ENCODE results near the gene TPGS2.
A peak's percentile ranks its signal among the peaks of the same experiment; 100 is the strongest.
"Not testable (repeated sequence)": the region's sequence is repeated elsewhere in the genome, so short reads cannot be mapped to it uniquely, and the experiment has no call there.

The TPGS2 gene

GRCh38 chr18:36835927-36836326 lies 7.1 kb upstream of the TPGS2 start:
- Mint-ChIP-seq H3K27me3 (ENCODE audit: low read depth) (no peaks in the 10 kb centered on the region), H3K4me1 (ENCODE audit: low read depth) (peaks cover 7% of the 10 kb centered on the region), H3K9me3 (peaks cover 4% of the 10 kb centered on the region), H3K27ac (no peak overlapping the region), H3K4me3 (no peak overlapping the region), H3K36me3 (ENCODE audit: low read depth) (peaks cover 28% of the 10 kb centered on the region)

- peaks cover 24% of the 10 kb centered on the region for H3K4me1 Mint-ChIP-seq (ENCODE audit: low read depth)
- no peak overlapping the region for H3K4me3 Mint-ChIP-seq
- no peaks in the 10 kb centered on the region for H3K27me3 Mint-ChIP-seq (ENCODE audit: low read depth)
- H3K27ac Mint-ChIP-seq = no peak overlapping the region
- peaks cover 11% of the 10 kb centered on the region for H3K36me3 Mint-ChIP-seq (ENCODE audit: low read depth)
- no peaks in the 10 kb centered on the region for H3K9me3 Mint-ChIP-seq
Measured at GRCh38 chr18:36833120-36833519, 4.3 kb upstream of the TPGS2 start.

GRCh38 chr18:36831139-36831538 lies 2.3 kb upstream of the TPGS2 start:
- no peak overlapping the region for H3K27ac Mint-ChIP-seq
- no peaks in the 10 kb centered on the region for H3K9me3 Mint-ChIP-seq
- H3K27me3 Mint-ChIP-seq (ENCODE audit: low read depth) = no peaks in the 10 kb centered on the region
- peaks cover 37% of the 10 kb centered on the region for H3K4me1 Mint-ChIP-seq (ENCODE audit: low read depth)
- H3K4me3 Mint-ChIP-seq = no peak overlapping the region
- peaks cover 3% of the 10 kb centered on the region for H3K36me3 Mint-ChIP-seq (ENCODE audit: low read depth)

DNA sequence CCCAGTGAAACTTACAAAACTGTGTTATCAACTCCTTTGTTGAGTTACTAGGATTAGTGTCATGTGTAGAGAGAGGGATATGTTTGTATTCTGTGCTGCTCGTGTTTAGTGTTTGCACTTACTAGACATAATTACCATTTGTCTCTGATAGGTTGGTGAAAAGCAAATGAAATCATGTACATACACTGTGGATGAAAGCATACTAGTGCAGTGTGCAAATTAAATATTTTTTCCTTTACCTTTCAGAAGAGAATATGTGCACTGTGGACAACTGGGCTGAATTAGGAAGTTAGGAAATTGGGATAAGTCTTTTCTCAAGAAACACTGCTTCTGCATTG lies 1.3 kb upstream of the TPGS2 start:
- H3K4me1 Mint-ChIP-seq (ENCODE audit: low read depth) = peaks cover 37% of the 10 kb centered on the region
- H3K9me3 Mint-ChIP-seq = no peaks in the 10 kb centered on the region
- no peaks in the 10 kb centered on the region for H3K27me3 Mint-ChIP-seq (ENCODE audit: low read depth)
- peak overlapping the region; percentile 98 for H3K4me3 Mint-ChIP-seq
- peak overlapping the region; percentile 85 for H3K27ac Mint-ChIP-seq
- peaks cover 3% of the 10 kb centered on the region for H3K36me3 Mint-ChIP-seq (ENCODE audit: low read depth)

GRCh38 chr18:36829362-36830157 lies 758 bp upstream of the TPGS2 start:
- Mint-ChIP-seq H3K9me3 (no peaks in the 10 kb centered on the region), H3K36me3 (ENCODE audit: low read depth) (peaks cover 3% of the 10 kb centered on the region), H3K27me3 (ENCODE audit: low read depth) (no peaks in the 10 kb centered on the region), H3K27ac (peak overlapping the region; percentile 85), H3K4me3 (peak overlapping the region; percentile 98), H3K4me1 (ENCODE audit: low read depth) (peaks cover 40% of the 10 kb centered on the region)

DNA sequence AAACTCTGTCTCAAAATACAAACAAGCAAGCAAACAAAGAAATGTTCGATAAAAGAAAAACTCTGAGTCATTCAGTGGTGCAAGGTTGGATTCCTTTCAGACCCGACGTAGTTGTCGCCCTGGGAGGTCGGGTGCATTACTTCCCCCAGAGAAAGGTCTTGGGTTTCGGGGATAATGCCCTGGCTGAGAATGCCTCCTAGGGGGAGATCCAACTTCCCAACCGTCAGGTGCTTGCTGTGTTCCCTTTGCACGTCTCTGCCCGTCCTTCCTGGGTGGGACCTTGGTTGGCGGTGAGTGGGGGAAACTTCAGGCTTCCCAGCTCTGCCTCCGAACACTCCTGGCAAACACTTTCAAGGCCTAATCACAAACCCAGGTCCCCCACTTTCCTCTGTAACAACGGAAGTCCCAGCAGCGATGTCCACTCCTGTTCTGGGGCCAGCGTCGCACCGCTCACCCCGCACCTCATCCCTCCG lies 609 bp downstream of the TPGS2 start:
- Mint-ChIP-seq H3K36me3 (ENCODE audit: low read depth) (peaks cover 2% of the 10 kb centered on the region), H3K4me3 (peak overlapping the region; percentile 98), H3K9me3 (no peaks in the 10 kb centered on the region), H3K27ac (peak overlapping the region; percentile 97), H3K4me1 (ENCODE audit: low read depth) (peaks cover 44% of the 10 kb centered on the region), H3K27me3 (ENCODE audit: low read depth) (no peaks in the 10 kb centered on the region)

GRCh38 chr18:36826556-36826955 lies 2.2 kb downstream of the TPGS2 start:
- Mint-ChIP-seq H3K27me3 (ENCODE audit: low read depth) (no peaks in the 10 kb centered on the region), H3K4me3 (no peak overlapping the region), H3K9me3 (no peaks in the 10 kb centered on the region), H3K27ac (no peak overlapping the region), H3K4me1 (ENCODE audit: low read depth) (peaks cover 41% of the 10 kb centered on the region), H3K36me3 (ENCODE audit: low read depth) (peaks cover 5% of the 10 kb centered on the region)

DNA sequence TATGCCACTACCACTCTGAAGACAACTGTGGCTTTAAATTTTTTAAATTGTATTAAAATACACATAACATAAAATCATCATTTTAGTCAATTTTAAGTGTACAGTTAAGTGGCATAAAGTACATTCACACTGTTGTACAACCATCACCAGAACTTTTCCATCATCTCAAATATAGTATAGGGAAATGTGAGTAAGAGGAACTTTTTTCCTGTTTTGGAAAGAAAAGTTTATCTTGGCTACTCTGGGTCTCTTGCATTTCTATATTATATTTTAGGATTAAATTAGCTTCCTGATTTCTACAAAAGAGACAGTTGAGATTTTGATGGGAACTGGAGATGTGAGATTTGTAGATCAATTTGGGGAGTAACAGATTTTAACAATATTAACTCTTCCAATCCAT lies 3.3 kb downstream of the TPGS2 start:
- H3K27ac Mint-ChIP-seq = no peak overlapping the region
- no peaks in the 10 kb centered on the region for H3K27me3 Mint-ChIP-seq (ENCODE audit: low read depth)
- no peak overlapping the region for H3K4me3 Mint-ChIP-seq
- peaks cover 38% of the 10 kb centered on the region for H3K4me1 Mint-ChIP-seq (ENCODE audit: low read depth)
- H3K36me3 Mint-ChIP-seq (ENCODE audit: low read depth) = peaks cover 11% of the 10 kb centered on the region
- no peaks in the 10 kb centered on the region for H3K9me3 Mint-ChIP-seq

GRCh38 chr18:36821681-36822080 lies 7.1 kb downstream of the TPGS2 start:
- Mint-ChIP-seq H3K9me3 (no peaks in the 10 kb centered on the region), H3K4me3 (no peak overlapping the region), H3K4me1 (ENCODE audit: low read depth) (peaks cover 20% of the 10 kb centered on the region), H3K36me3 (ENCODE audit: low read depth) (peaks cover 25% of the 10 kb centered on the region), H3K27ac (no peak overlapping the region), H3K27me3 (ENCODE audit: low read depth) (no peaks in the 10 kb centered on the region)

DNA sequence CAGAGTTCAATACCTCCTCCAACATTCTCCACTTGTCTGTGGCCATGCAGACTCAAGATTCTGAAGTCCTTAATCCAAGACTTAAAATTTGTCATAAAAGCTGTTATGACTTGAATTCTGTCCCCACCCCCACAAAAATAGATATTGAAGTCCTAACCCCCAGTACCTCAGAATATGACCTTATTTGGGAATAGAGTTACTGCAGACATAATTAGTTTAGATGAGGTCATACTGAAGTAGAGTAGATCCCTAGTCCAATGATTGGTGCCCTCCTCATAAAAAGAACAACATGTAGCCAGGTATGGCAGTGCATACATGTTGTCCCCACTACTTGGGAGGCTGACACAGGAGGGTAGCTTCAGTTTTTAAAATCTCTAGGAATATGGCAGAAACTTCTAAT lies 9.2 kb downstream of the TPGS2 start:
- Mint-ChIP-seq H3K27ac (no peak overlapping the region), H3K9me3 (no peaks in the 10 kb centered on the region), H3K4me1 (ENCODE audit: low read depth) (peaks cover 14% of the 10 kb centered on the region), H3K4me3 (no peak overlapping the region), H3K27me3 (ENCODE audit: low read depth) (no peaks in the 10 kb centered on the region), H3K36me3 (ENCODE audit: low read depth) (peaks cover 25% of the 10 kb centered on the region)

DNA sequence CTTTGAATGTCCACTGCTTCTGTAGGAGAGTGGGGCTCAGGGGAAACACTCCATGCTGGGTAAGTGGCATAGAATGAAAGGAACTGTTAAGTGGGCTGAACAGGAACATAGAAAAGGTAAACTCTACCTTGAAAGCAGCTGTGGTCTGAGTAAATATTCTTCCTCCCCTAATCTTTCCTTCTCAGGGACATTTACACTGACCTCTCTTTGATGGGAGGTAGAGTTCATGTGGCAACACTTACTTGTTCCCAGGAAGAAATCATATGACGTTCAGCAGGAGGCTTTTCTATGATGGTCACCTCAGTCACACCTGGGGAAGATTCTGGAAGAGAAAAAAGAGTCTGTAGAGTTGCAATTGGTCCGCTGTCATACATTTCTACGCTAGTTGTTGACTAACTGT lies 10.2 kb downstream of the TPGS2 start:
- H3K4me3 Mint-ChIP-seq = no peak overlapping the region
- H3K9me3 Mint-ChIP-seq = no peaks in the 10 kb centered on the region
- no peaks in the 10 kb centered on the region for H3K27me3 Mint-ChIP-seq (ENCODE audit: low read depth)
- H3K36me3 Mint-ChIP-seq (ENCODE audit: low read depth) = peaks cover 31% of the 10 kb centered on the region
- H3K27ac Mint-ChIP-seq = no peak overlapping the region
- H3K4me1 Mint-ChIP-seq (ENCODE audit: low read depth) = peaks cover 7% of the 10 kb centered on the region

DNA sequence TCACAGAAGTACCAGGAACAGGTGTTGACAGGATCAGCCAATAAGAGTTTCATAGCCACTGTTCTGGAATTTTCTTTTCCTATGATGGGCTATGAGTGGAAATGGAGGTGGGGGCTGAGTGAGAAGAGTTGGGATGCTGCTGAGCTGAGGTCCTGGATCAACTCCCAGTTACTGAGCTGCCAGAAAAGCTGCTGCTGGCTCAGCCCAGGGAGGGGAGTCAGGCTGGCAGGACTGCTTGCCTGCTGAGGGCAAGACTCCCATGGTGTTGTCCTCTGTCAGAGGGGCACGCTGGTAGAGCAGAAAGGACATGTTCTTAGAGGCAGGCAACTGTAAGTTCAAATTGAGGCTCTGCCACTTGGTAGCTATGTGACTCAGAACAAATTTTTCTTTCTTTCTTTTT lies 11.8 kb downstream of the TPGS2 start:
- no peaks in the 10 kb centered on the region for H3K9me3 Mint-ChIP-seq
- peaks cover 16% of the 10 kb centered on the region for H3K4me1 Mint-ChIP-seq (ENCODE audit: low read depth)
- H3K36me3 Mint-ChIP-seq (ENCODE audit: low read depth) = peaks cover 36% of the 10 kb centered on the region
- no peak overlapping the region for H3K4me3 Mint-ChIP-seq
- H3K27me3 Mint-ChIP-seq (ENCODE audit: low read depth) = no peaks in the 10 kb centered on the region
- H3K27ac Mint-ChIP-seq = no peak overlapping the region

DNA sequence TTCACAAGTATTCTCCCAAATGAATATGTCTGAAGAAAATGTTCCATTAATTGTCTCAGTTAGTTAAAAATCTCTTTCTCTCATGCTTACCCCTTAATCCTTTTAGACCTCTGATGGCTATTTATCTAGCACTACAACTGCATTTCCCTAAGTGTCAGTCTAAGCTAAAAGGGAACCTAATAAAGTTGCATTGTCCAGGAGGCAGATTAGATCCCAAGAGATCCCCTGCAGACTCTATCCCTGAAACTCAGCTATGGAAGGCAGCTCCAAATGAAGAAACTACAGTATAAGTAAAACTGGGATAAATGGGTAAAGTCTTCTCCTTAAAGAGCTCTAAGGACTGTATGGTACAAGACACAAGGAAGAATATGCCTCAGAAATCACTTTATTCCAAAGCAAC lies 12.7 kb downstream of the TPGS2 start:
- H3K27ac Mint-ChIP-seq; H3K9me3 Mint-ChIP-seq; H3K4me3 Mint-ChIP-seq; H3K27me3 Mint-ChIP-seq (ENCODE audit: low read depth): not testable (repeated sequence)
- H3K4me1 Mint-ChIP-seq (ENCODE audit: low read depth) = peaks cover 16% of the 10 kb centered on the region
- peaks cover 31% of the 10 kb centered on the region for H3K36me3 Mint-ChIP-seq (ENCODE audit: low read depth)

- H3K4me3 Mint-ChIP-seq = no peak overlapping the region
- H3K27me3 Mint-ChIP-seq (ENCODE audit: low read depth) = no peaks in the 10 kb centered on the region
- peaks cover 13% of the 10 kb centered on the region for H3K4me1 Mint-ChIP-seq (ENCODE audit: low read depth)
- peaks cover 28% of the 10 kb centered on the region for H3K36me3 Mint-ChIP-seq (ENCODE audit: low read depth)
- H3K27ac Mint-ChIP-seq = no peak overlapping the region
- H3K9me3 Mint-ChIP-seq = no peaks in the 10 kb centered on the region
Measured at GRCh38 chr18:36814994-36815393, 13.8 kb downstream of the TPGS2 start.

DNA sequence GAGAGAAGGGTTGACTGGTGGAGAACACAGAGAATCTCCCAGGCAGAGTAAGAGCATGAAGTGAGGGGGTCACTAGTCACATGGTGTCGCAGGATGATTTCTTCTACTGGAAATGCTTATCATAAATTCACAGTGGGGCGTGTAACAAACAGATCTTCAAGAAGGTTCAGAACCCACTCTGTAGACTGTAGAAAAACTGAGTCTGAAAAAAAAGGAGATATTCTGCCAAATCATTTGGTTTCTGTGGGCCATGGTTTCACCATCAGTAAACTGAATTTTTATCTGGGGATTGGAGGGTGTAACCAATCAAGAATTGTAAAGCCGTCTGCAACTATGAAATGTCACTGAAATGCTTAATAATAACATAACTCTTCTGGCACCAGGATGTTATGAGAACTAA lies 15.0 kb downstream of the TPGS2 start:
- H3K27ac Mint-ChIP-seq = no peak overlapping the region
- peaks cover 23% of the 10 kb centered on the region for H3K36me3 Mint-ChIP-seq (ENCODE audit: low read depth)
- peaks cover 17% of the 10 kb centered on the region for H3K4me1 Mint-ChIP-seq (ENCODE audit: low read depth)
- no peak overlapping the region for H3K4me3 Mint-ChIP-seq
- H3K9me3 Mint-ChIP-seq = no peaks in the 10 kb centered on the region
- no peaks in the 10 kb centered on the region for H3K27me3 Mint-ChIP-seq (ENCODE audit: low read depth)
